ENCODE measurements around the gene PTF1A.

PTF1A gene

GRCh38 chr10:23191764-23192711 is at the start of gene PTF1A:
Gene PTF1A (plus strand): TSS chr10:23192312. CDS start chr10:23192531, 219 bp downstream.
- no peak for DNase-seq

GRCh38 chr10:23146258-23146657 is 45.9 kb upstream of the PTF1A start:
- no peak for DNase-seq

- no peak for DNase-seq
These were observed 45.1 kb upstream of the PTF1A start for GRCh38 chr10:23147035-23147434.

GRCh38 chr10:23148214-23148613 is 43.9 kb upstream of the PTF1A start:
- DNase-seq: no peak

GRCh38 chr10:23150091-23150490 is 42.0 kb upstream of the PTF1A start:
- DNase-seq: no peak

GRCh38 chr10:23150610-23151009 is 41.5 kb upstream of the PTF1A start:
- DNase-seq: no peak

GRCh38 chr10:23151071-23151470 is 41.0 kb upstream of the PTF1A start:
- no peak for DNase-seq

- no peak for DNase-seq
These were observed 36.9 kb upstream of the PTF1A start for GRCh38 chr10:23155169-23155568.

GRCh38 chr10:23156447-23157150 is 35.5 kb upstream of the PTF1A start:
- no peak for DNase-seq

- no peak for DNase-seq
These were observed 34.9 kb upstream of the PTF1A start for GRCh38 chr10:23157239-23157681.

- DNase-seq: peak in 1 of 2 donors; percentile 8
These were observed 34.3 kb upstream of the PTF1A start for GRCh38 chr10:23157691-23158369.

GRCh38 chr10:23158370-23158769 is 33.7 kb upstream of the PTF1A start:
- DNase-seq: peak; percentile 8 to 38

GRCh38 chr10:23171232-23171876 is 20.8 kb upstream of the PTF1A start:
- DNase-seq: no peak

- no peak for DNase-seq
These were observed 19.5 kb upstream of the PTF1A start for GRCh38 chr10:23172429-23173213.

GRCh38 chr10:23173214-23174073 is 18.7 kb upstream of the PTF1A start:
- no peak for DNase-seq

GRCh38 chr10:23174074-23174976 is 17.8 kb upstream of the PTF1A start:
- DNase-seq: no peak

- no peak for DNase-seq
These were observed 17.1 kb upstream of the PTF1A start for GRCh38 chr10:23174977-23175512.

- DNase-seq: no peak
These were observed 5.9 kb upstream of the PTF1A start for GRCh38 chr10:23186178-23186577.

GRCh38 chr10:23186697-23187096 is 5.4 kb upstream of the PTF1A start:
- no peak for DNase-seq

GRCh38 chr10:23187155-23187554 is 5.0 kb upstream of the PTF1A start:
- DNase-seq: no peak
